Ovary (tissue), 9 donors: ENCODE data around the gene XRCC5. TPM values are rescaled to one million over a fixed set of nuclear protein-coding genes. Genes with fewer than 3 reads are reported as not detected.

Experiments used
- DNase-seq, 5 donors: peaks; one replicate each; pipeline ENCODE4 v3.0.0-alpha.2; 2019 to 2020
- H3K27ac ChIP-seq, 2 donors: fragments of 200-600 bp; one replicate each; pipeline versions ENCODE4 v1.5.1 to v1.8.0; 2019 to 2022
- H3K27me3 ChIP-seq: fragments of 200-600 bp; one replicate; pipeline ENCODE4 v1.8.0; 2022
- H3K36me3 ChIP-seq: fragments of 200-600 bp; sonication (generic); one replicate; pipeline ENCODE4 v1.5.1; 2019
- H3K4me1 ChIP-seq: one replicate; pipeline ENCODE4 v1.8.1; 2013; ENCODE audit warnings: mild to moderate bottlenecking, moderate library complexity; ENCODE audit not compliant: insufficient read depth
- H3K4me3 ChIP-seq: fragments of 200-600 bp; sonication (generic); one replicate; pipeline ENCODE4 v1.5.1; 2017
- H3K9me3 ChIP-seq, 2 donors: fragments of 200-600 bp in 1 of 2; sonication (generic) in 1 of 2; one replicate each; pipeline versions ENCODE4 v1.5.1 to v1.8.1; 2013 to 2019; ENCODE audit warnings: mild to moderate bottlenecking in 1 of 2, moderate library complexity in 1 of 2
- EP300 ChIP-seq: sonication (generic); formaldehyde crosslinking; IDR thresholded peaks from one replicate; pipeline ENCODE4 v1.6.1; 2017; ENCODE audit warnings: antibody characterized with exemption
- POLR2A ChIP-seq: fragments of 450-650 bp; IDR thresholded peaks from one replicate; pipeline ENCODE4 v1.6.1; 2017; ENCODE audit warnings: antibody characterized with exemption, mild to moderate bottlenecking, moderate library complexity
- WGBS, 3 donors: extraction: QIAGEN DNeasy Blood & Tissue Kit in 1 of 3; methylation state at CpG; one replicate each; pipeline versions ENCODE4 v1.1.5 to v1.1.7; 2013 to 2017; 5-methylcytosine and 5-hydroxymethylcytosine counted together
- intact Hi-C, 4 donors: fragments of 100-400 bp; cut with DNase I; formaldehyde crosslinking; loops; one replicate each; pipeline versions ENCODE4 v1.11.0 to v1.15.1; 2022 to 2023
- polyA plus RNA-seq, 2 donors: library from polyadenylated mRNA; stranded (reverse); fragments of 200-250 nt in 1 of 2; fragments of 350-450 nt in 1 of 2; fragmentation: Illumina TruSeq in 1 of 2; extraction: RNeasy Lipid Tissue Mini Kit (QIAGEN cat#74804) in 1 of 2; gene quantifications; one replicate each; pipeline ENCODE4 v1.2.3, GENCODE V29; 2013 to 2014
- total RNA-seq, 7 donors: library from RNA; depleted of rRNA in 2 of 7; stranded (reverse); fragments of >200 nt in 2 of 7; fragmentation: NEBNext Ultra II Directional in 3 of 7; extraction: Animal tissue kit (Norgen Biotek cat#: 25700) in 3 of 7; gene quantifications; one replicate each; pipeline versions ENCODE4 v1.1.0 to v1.2.4, GENCODE V29; 2016 to 2023
- TF ChIP-seq, protein P1 (sequence below), 3 donors: fragments of 450-650 bp in 2 of 3; fragments of 200-600 bp in 1 of 3; IDR thresholded peaks; one replicate each; pipeline versions ENCODE4 v1.5.1 to v1.8.0; 2016 to 2022; ENCODE audit warnings: antibody characterized with exemption in 3 of 3, mild to moderate bottlenecking in 1 of 3
- donor health status: DM: no; HTN: no; CAD: no; lungs with moderate emphysema.
- donor health status: DM: no; HTN: no; CAD: no.
- donor health status: Bipolar disorder and iron deficiency.
- donor health status: DM: yes; HTN: yes; CAD: no.
- donor health status: DM: no; HTN: no; CAD: no.
- donor health status: DM: yes; HTN: yes; CAD: no.

The XRCC5 gene
- total and polyA plus RNA-seq, 9 donors, result 109 to 223 (median 206) TPM

- TF ChIP-seq POLR2A (no peak), EP300 (no peak)
- TF ChIP-seq, protein P1, sequence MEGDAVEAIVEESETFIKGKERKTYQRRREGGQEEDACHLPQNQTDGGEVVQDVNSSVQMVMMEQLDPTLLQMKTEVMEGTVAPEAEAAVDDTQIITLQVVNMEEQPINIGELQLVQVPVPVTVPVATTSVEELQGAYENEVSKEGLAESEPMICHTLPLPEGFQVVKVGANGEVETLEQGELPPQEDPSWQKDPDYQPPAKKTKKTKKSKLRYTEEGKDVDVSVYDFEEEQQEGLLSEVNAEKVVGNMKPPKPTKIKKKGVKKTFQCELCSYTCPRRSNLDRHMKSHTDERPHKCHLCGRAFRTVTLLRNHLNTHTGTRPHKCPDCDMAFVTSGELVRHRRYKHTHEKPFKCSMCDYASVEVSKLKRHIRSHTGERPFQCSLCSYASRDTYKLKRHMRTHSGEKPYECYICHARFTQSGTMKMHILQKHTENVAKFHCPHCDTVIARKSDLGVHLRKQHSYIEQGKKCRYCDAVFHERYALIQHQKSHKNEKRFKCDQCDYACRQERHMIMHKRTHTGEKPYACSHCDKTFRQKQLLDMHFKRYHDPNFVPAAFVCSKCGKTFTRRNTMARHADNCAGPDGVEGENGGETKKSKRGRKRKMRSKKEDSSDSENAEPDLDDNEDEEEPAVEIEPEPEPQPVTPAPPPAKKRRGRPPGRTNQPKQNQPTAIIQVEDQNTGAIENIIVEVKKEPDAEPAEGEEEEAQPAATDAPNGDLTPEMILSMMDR (IDR thresholded peaks at IDR 0.05), result no peak
- WGBS, 3 donors, result 70 to 73% (median 71%) methylated on average over 4 of the region's 4 CpGs
Measured at GRCh38 chr2:216146573-216146972, 37.4 kb downstream of the XRCC5 start.

DNA sequence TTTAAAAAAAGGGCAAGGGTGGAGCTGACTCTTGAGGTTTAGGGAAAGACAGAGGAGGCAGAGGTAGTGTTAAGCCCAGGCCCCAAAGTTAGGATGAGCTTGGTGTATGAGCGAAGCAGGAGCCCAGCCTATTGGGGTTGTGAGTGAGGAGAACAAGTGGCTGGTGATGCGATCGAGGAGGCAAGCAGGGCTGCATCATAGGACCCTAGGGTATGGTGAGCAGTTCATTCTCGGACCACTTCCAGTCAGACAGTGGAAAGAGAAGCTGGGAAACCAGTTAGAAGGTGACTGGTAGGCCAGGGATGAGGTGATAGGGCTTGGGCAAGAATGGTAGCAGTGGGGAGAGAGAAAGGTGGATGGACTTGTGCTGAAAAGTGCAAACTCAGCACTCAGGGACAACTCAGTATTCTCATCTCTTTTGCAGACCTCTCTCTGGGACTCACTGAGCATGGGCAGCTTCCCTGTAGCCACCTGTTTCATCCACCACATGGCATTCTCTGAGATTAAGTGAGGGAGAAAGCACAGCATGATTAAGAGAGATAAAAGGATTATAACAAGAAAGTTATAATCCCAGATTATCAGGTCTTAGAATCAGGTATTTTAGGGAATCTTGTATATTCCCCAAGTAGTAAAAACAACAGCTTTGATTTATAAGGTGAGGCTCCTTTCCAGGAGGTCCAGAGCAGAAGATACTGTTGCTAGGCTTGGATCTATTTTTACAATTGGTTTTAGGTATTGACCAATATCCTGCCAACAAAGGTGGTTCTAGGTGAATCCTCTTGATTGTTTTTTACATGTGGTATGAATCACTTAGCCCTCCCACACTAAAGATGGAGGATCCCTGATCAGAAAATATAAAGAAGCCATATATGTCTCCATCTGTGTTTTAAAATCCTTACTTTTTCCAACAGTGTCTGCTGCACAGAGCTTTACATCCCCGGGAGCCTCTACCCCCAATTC lies 38.3 kb downstream of the XRCC5 start:
- Histone ChIP-seq H3K4me3 (no peak overlapping the region), H3K9me3 (no peaks in the 10 kb centered on the region), H3K27me3 (no peaks in the 10 kb centered on the region), H3K4me1 (no peaks in the 10 kb centered on the region), H3K27ac (no peak overlapping the region), H3K36me3 (no peaks in the 10 kb centered on the region)
- no peak for TF ChIP-seq POLR2A
- TF ChIP-seq EP300, result no peak
- TF ChIP-seq, protein P1 (IDR thresholded peaks at IDR 0.05), result no peak
- intact Hi-C loops, result no loop called here
- DNase-seq, result no peak
- 91 to 95% (median 93%) methylated on average over 5 of the region's 5 CpGs for WGBS, 3 donors

More at GRCh38 chr2:216146573-216146972, 37.4 kb downstream of the XRCC5 start:
- DNase-seq, result no peak
- no peaks in the 10 kb centered on the region for H3K4me1 ChIP-seq
- no peak overlapping the region for H3K4me3 ChIP-seq
- no peaks in the 10 kb centered on the region for H3K9me3 ChIP-seq
- intact Hi-C loops, result no loop called here
- no peak overlapping the region for H3K27ac ChIP-seq
- H3K36me3 ChIP-seq, result no peaks in the 10 kb centered on the region
- no peaks in the 10 kb centered on the region for H3K27me3 ChIP-seq

- Histone ChIP-seq H3K27me3 (no peaks in the 10 kb centered on the region), H3K27ac (no peak overlapping the region), H3K36me3 (no peaks in the 10 kb centered on the region), H3K4me1 (no peaks in the 10 kb centered on the region), H3K4me3 (no peak overlapping the region), H3K9me3 (no peaks in the 10 kb centered on the region)
- intact Hi-C loops, result loop anchor here in 1 of 4 donors (1.0 kb wide), 1 partner anchor 13 kb away; no protein-coding TSS in a partner anchor
- DNase-seq, result no peak
- no peak for TF ChIP-seq POLR2A
- no peak for TF ChIP-seq EP300
- TF ChIP-seq, protein P1 (IDR thresholded peaks at IDR 0.05), result no peak
- 94 to 96% (median 95%) methylated on average over 4 of the region's 4 CpGs for WGBS, 3 donors
Measured at GRCh38 chr2:216148983-216149382, 39.8 kb downstream of the XRCC5 start.

GRCh38 chr2:216149741-216150140 lies 40.6 kb downstream of the XRCC5 start:
- whole genome bisulfite sequencing, 3 donors, result 79% methylated on average over 5 of the region's 5 CpGs
- no peak overlapping the region for H3K4me3 ChIP-seq
- no peaks in the 10 kb centered on the region for H3K9me3 ChIP-seq
- no peaks in the 10 kb centered on the region for H3K4me1 ChIP-seq
- intact Hi-C loops, result loop anchor here in 1 of 4 donors (1.0 kb wide), 1 partner anchor 13 kb away; no protein-coding TSS in a partner anchor
- H3K27ac ChIP-seq, result no peak overlapping the region
- TF ChIP-seq POLR2A, result no peak
- TF ChIP-seq EP300, result no peak
- TF ChIP-seq, protein P1 (IDR thresholded peaks at IDR 0.05), result no peak
- H3K36me3 ChIP-seq, result no peaks in the 10 kb centered on the region
- no peaks in the 10 kb centered on the region for H3K27me3 ChIP-seq
- no peak for DNase-seq
